ENCODE data around the gene MRPL28. TPM values are rescaled to one million over a fixed set of nuclear protein-coding genes. Genes with fewer than 3 reads are reported as not detected.

The MRPL28 gene
- total and polyA plus RNA-seq, 3 experiments from 2014 or later: 67.8 to 98.0 (median 90.2) TPM

DNA sequence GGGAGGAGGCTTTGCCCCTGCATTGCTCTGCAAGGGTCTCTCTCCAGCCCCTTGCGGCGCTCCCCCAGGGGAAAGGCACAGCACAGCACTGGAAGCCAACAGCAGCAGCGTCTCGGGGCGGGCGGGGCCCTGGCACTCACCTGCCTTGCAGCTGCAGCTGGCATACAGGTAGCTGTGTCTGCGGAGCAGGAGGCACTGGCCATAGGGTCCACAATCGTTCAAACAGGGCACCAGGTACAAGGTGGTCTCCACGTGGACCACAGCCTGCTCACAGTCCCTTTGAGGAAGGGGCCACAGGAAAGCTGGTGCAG, 4.2 kb upstream of the MRPL28 start:
- Histone ChIP-seq H3K27me3 (ENCODE audit: insufficient read depth, low read length, poor library complexity, severe bottlenecking) (no peaks in the 10 kb centered on the region), H3K4me3 (ENCODE audit: low read length) (no peak overlapping the region), H3K9me3 (ENCODE audit: low read length) (no peaks in the 10 kb centered on the region), H3K27ac (ENCODE audit: low read depth, low read length) (no peak overlapping the region), H3K4me1 (ENCODE audit: insufficient read depth, low read length) (peaks cover 15% of the 10 kb centered on the region), H3K36me3 (ENCODE audit: insufficient read depth, low read length) (no peaks in the 10 kb centered on the region)
- Mint-ChIP-seq H3K27me3 (no peaks in the 10 kb centered on the region), H3K36me3 (peaks cover 0 to 42% (median 0%) of the 10 kb centered on the region in 3 donors), H3K9me3 (no peaks in the 10 kb centered on the region), H3K4me3 (no peak overlapping the region), H3K27ac (no peak overlapping the region), H3K4me1 (peaks cover 7 to 23% (median 10%) of the 10 kb centered on the region in 3 donors)
- POLR2A ChIA-PET: no interaction called here
- CTCF ChIA-PET: no interaction called here
- no peak for DNase-seq

DNA sequence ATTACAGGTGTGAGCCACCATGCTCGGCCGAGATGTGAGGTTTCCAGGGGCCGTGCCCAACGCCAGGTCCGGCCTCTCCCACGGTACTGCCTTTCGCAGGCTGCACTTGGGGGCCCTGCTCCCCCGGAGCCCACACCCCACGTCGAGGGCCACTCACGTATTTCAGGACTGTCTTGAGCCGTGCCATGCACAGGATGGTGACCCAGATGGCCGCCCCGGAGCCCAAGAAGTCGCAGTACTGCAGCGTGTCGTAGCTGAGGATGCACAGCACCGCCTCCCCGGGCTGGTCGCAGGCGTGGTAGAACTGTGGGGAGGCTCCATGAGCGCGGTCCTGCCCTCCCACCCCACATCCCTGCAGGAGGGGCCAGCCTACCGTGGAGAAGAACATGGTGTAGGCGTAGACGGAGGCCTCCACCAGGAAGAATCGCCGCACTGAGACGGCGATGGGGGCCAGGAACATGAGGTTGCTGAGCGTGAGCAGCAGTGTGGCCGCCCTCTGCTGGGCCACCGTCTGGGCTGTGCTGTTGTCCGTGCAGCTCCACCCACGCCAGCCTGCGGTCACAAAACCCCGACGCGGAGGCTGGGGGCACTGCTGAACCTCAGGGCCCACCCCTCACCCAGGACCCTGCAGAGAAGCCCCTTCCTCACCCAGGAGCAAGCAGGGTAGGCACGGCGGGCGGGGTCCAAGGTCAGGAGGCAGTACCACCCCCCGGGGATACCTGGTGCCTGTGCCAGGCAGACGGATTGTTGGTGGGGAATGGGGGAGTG, 3.7 kb upstream of the MRPL28 start:
- H3K4me3 Mint-ChIP-seq: no peak overlapping the region
- H3K27ac Mint-ChIP-seq: no peak overlapping the region
- peaks cover 0 to 47% (median 0%) of the 10 kb centered on the region in 3 donors for H3K36me3 Mint-ChIP-seq
- peaks cover 14% of the 10 kb centered on the region for H3K4me1 ChIP-seq (ENCODE audit: insufficient read depth, low read length)
- ChIA-PET CTCF (no interaction called here), POLR2A (no interaction called here)
- H3K9me3 ChIP-seq (ENCODE audit: low read length): no peaks in the 10 kb centered on the region
- no peaks in the 10 kb centered on the region for H3K27me3 ChIP-seq (ENCODE audit: insufficient read depth, low read length, poor library complexity, severe bottlenecking)
- DNase-seq: no peak
- H3K4me1 Mint-ChIP-seq: peaks cover 7 to 22% (median 13%) of the 10 kb centered on the region in 3 donors
- no peaks in the 10 kb centered on the region for H3K9me3 Mint-ChIP-seq
- no peaks in the 10 kb centered on the region for H3K36me3 ChIP-seq (ENCODE audit: insufficient read depth, low read length)
- H3K4me3 ChIP-seq (ENCODE audit: low read length): no peak overlapping the region
- H3K27ac ChIP-seq (ENCODE audit: low read depth, low read length): no peak overlapping the region
- no peaks in the 10 kb centered on the region for H3K27me3 Mint-ChIP-seq

DNA sequence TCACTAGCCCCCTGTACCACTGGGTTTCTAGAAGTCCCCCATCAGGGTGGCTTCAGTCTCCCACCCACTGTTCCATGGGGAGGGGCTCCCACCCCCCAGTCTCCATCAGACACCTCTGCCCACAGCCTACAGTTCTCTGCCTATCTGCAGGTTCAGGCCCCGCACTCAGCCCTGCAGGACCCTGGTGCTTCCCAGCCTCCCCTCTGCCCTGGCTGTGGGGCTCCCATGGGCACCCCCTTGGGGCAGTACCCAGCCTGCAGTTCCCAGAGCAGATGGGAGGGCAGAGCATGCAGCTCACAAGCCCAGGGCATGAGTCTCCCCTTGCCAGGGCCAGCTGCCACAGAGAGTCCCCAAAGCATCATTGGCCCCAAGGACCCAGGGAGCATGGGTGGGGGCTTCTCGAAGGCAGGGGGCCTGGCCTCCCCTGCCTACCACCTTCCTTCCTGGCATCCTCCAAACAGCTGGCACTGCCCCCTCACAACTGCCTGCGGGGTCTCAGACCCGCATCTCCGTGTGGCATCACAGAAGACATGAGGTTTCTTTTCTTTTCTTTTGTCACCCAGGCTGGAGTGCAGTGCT, 2.8 kb upstream of the MRPL28 start:
- Mint-ChIP-seq H3K27me3 (no peaks in the 10 kb centered on the region), H3K36me3 (peaks cover 0 to 56% (median 0%) of the 10 kb centered on the region in 3 donors), H3K9me3 (no peaks in the 10 kb centered on the region), H3K4me1 (peaks cover 7 to 21% (median 13%) of the 10 kb centered on the region in 3 donors), H3K4me3 (peak overlapping the region in 1 of 7 donors; percentile 65), H3K27ac (peak overlapping the region in 1 of 8 donors; percentile 58)
- H3K27me3 ChIP-seq (ENCODE audit: insufficient read depth, low read length, poor library complexity, severe bottlenecking): no peaks in the 10 kb centered on the region
- ChIA-PET CTCF (no interaction called here), POLR2A (no interaction called here)
- H3K36me3 ChIP-seq (ENCODE audit: insufficient read depth, low read length): no peaks in the 10 kb centered on the region
- H3K9me3 ChIP-seq (ENCODE audit: low read length): no peaks in the 10 kb centered on the region
- DNase-seq: no peak
- peaks cover 14% of the 10 kb centered on the region for H3K4me1 ChIP-seq (ENCODE audit: insufficient read depth, low read length)
- no peak overlapping the region for H3K27ac ChIP-seq (ENCODE audit: low read depth, low read length)
- no peak overlapping the region for H3K4me3 ChIP-seq (ENCODE audit: low read length)

DNA sequence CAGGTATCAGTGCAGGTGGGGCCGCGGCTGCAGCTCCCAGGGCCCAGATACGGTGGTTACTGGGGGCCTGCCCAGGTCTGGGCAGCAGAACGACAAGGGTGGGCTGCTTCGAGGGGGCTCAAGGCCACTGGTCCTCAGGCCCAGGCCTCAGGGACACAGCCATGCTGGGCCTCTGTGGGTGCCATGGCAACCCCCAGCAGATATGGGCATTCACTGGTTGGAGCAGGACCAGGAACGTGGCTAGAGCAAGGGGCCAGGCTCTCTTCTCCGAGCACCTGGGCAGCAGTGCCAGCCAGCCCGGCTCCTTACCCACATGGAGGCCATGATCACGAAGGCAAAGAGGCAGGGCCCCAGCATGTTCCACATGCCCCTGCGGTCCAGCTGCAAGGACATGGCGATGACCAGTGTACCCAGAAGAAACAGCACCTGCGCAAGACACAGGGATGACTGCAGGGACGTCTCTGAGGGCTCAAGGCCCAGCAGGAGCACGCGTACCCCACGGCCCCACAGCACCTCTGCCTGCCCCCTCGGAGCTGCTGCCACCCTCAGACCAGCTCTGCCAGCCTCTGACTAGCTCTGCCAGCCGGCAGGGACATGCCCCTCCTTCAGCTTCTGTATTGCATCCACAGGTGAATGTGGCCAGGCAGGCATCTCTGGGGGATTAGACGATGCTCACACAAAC, 2.1 kb upstream of the MRPL28 start:
- Mint-ChIP-seq H3K36me3 (peaks cover 0 to 62% (median 0%) of the 10 kb centered on the region in 3 donors), H3K9me3 (no peaks in the 10 kb centered on the region), H3K27ac (peak overlapping the region in 2 of 8 donors; percentile 46 to 81), H3K4me1 (peaks cover 7 to 21% (median 13%) of the 10 kb centered on the region in 3 donors), H3K27me3 (no peaks in the 10 kb centered on the region), H3K4me3 (peak overlapping the region in 1 of 7 donors; percentile 65)
- no peak overlapping the region for H3K27ac ChIP-seq (ENCODE audit: low read depth, low read length)
- POLR2A ChIA-PET: no interaction called here
- no peaks in the 10 kb centered on the region for H3K36me3 ChIP-seq (ENCODE audit: insufficient read depth, low read length)
- no peak for DNase-seq
- no peak overlapping the region for H3K4me3 ChIP-seq (ENCODE audit: low read length)
- peaks cover 14% of the 10 kb centered on the region for H3K4me1 ChIP-seq (ENCODE audit: insufficient read depth, low read length)
- CTCF ChIA-PET: interaction anchor here (0.5 kb wide), 1 partner anchor 326 kb away, joined by 3 read pairs; no protein-coding TSS in a partner anchor
- no peaks in the 10 kb centered on the region for H3K27me3 ChIP-seq (ENCODE audit: insufficient read depth, low read length, poor library complexity, severe bottlenecking)
- H3K9me3 ChIP-seq (ENCODE audit: low read length): no peaks in the 10 kb centered on the region

DNA sequence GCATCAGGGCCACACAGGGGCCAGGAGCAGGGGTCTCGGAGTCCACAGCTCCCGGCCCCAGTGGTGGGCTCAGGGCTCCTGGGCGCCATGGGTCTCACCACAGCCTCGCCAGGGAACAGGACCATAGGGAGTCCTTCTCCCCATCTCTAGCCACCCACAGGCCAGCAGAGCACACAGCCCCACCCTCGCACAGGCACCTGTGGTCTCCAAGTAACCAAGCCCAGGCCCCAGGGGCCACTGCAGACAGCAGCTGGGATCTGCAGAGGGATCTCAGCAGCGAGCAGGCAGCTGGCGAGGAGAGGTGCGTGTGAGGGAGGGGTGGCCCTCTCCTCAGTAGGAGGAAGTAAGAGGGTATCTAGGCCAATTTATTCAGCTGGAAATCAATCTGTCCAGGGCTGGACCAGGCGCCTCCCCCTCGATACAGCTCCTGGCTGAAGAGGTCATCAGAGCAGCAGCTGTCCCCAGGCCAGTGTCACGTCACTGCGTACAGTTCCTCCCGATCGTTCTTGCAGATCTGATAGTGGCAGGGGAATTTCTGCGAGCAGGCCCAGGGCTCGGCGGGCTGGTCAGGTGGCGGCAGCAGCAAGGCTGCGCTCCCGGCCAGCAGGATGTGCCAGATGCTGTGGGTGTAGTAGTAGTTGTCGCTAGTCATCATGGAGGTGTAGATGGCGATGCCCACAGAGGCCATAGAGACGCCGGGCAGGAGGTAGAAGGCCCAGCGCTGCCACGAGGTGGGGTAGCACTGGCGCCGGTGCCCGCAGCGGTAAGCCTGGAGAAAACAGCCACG, 1.4 kb upstream of the MRPL28 start:
- Histone ChIP-seq H3K27me3 (ENCODE audit: insufficient read depth, low read length, poor library complexity, severe bottlenecking) (no peaks in the 10 kb centered on the region), H3K4me3 (ENCODE audit: low read length) (no peak overlapping the region), H3K36me3 (ENCODE audit: insufficient read depth, low read length) (no peaks in the 10 kb centered on the region), H3K4me1 (ENCODE audit: insufficient read depth, low read length) (peaks cover 14% of the 10 kb centered on the region), H3K27ac (ENCODE audit: low read depth, low read length) (no peak overlapping the region), H3K9me3 (ENCODE audit: low read length) (no peaks in the 10 kb centered on the region)
- Mint-ChIP-seq H3K27ac (peak overlapping the region in 3 of 8 donors; percentile 50 to 81 (median 52)), H3K9me3 (no peaks in the 10 kb centered on the region), H3K36me3 (peaks cover 0 to 65% (median 1%) of the 10 kb centered on the region in 3 donors), H3K27me3 (no peaks in the 10 kb centered on the region), H3K4me3 (peak overlapping the region in 5 of 7 donors; percentile 39 to 86 (median 50)), H3K4me1 (peaks cover 7 to 21% (median 15%) of the 10 kb centered on the region in 3 donors)
- no peak for DNase-seq
- ChIA-PET POLR2A (interaction anchor here (1.9 kb wide), 2 partner anchors 8 to 137 kb away, joined by 4 to 9 read pairs; partner anchors contain the start of gene FAM234A), CTCF (interaction anchor here (0.5 to 1.4 kb wide), 3 partner anchors 125 to 327 kb away, joined by 3 to 7 read pairs (median 3); no protein-coding TSS in a partner anchor)

DNA sequence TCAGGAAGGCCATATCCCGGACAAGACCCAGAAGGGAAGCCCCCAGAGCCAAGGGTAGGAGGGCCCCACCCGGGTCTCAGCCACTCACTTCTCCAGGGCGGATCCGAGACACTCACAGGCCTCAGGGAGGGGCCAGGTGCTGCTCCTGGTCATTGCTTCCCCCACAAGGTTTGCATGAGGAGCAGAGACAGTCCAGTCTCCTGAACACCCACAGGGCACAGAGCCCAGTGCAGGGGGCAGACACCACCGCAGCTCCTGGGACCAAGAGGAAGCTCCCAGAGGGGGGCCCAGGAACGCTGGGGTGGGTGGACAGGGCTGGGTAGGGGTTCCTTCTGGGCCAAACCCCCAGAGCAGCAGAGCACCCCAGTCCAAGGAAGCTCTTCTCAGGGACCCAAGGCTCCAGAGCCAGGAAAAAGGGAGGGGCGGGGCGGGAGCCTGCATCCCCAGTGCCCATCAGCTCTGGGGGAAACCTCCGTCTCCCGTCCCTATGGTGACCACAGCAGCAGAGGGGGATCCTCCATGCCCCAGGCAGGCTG, 709 bp upstream of the MRPL28 start:
- no peaks in the 10 kb centered on the region for H3K9me3 ChIP-seq (ENCODE audit: low read length)
- H3K4me1 Mint-ChIP-seq: peaks cover 7 to 21% (median 15%) of the 10 kb centered on the region in 3 donors
- DNase-seq: no peak
- H3K4me1 ChIP-seq (ENCODE audit: insufficient read depth, low read length): peaks cover 14% of the 10 kb centered on the region
- H3K27ac ChIP-seq (ENCODE audit: low read depth, low read length): no peak overlapping the region
- ChIA-PET POLR2A (interaction anchor here (0.6 to 1.9 kb wide), 7 partner anchors 9 to 136 kb away, joined by 3 to 9 read pairs (median 4); partner anchors contain the start of genes AXIN1, DECR2 and FAM234A), CTCF (interaction anchor here (0.6 to 1.4 kb wide), 4 partner anchors 9 to 264 kb away, joined by 3 to 7 read pairs (median 5); partner anchors contain the start of gene RAB11FIP3)
- H3K4me3 Mint-ChIP-seq: peak overlapping the region in 6 of 7 donors; percentile 83 to 96 (median 90)
- no peaks in the 10 kb centered on the region for H3K36me3 ChIP-seq (ENCODE audit: insufficient read depth, low read length)
- H3K27ac Mint-ChIP-seq: peak overlapping the region in 7 of 8 donors; percentile 59 to 93 (median 90)
- no peaks in the 10 kb centered on the region for H3K27me3 ChIP-seq (ENCODE audit: insufficient read depth, low read length, poor library complexity, severe bottlenecking)
- H3K27me3 Mint-ChIP-seq: no peaks in the 10 kb centered on the region
- no peak overlapping the region for H3K4me3 ChIP-seq (ENCODE audit: low read length)
- H3K9me3 Mint-ChIP-seq: no peaks in the 10 kb centered on the region
- H3K36me3 Mint-ChIP-seq: peaks cover 0 to 65% (median 1%) of the 10 kb centered on the region in 3 donors

DNA sequence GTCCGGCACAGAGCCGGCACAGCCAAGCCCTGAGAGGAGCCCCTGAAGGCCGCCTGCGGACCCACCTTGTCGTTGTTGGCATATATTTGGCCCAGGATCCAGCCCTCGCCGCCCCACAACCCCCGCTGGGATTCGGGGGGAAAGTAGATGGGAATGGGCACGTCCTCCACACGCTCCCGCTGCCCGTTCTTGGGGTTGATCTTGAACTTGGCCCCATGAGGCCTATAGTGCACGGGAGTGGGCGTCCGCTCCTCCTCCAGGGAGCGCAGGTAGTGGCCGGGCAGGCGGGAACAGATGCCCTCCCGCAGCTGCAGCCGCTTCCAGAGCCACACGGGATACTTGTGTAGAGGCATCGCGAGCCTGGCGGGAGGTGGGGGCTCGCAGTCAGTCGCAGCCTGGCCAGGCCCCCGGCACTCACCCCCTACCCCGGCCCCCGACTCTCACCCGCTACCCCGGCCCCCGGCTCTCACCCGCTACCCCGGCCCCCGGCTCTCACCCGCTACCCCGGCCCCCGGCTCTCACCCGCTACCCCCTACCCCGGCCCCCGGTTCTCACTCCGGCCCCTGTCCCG, 387 bp downstream of the MRPL28 start:
- no peaks in the 10 kb centered on the region for H3K9me3 ChIP-seq (ENCODE audit: low read length)
- Mint-ChIP-seq H3K9me3 (no peaks in the 10 kb centered on the region), H3K4me1 (peaks cover 7 to 21% (median 15%) of the 10 kb centered on the region in 3 donors), H3K36me3 (peaks cover 0 to 59% (median 1%) of the 10 kb centered on the region in 3 donors), H3K27ac (peak overlapping the region in 4 of 8 donors; percentile 19 to 79 (median 55)), H3K4me3 (peak overlapping the region in 6 of 7 donors; percentile 65 to 86 (median 80)), H3K27me3 (no peaks in the 10 kb centered on the region)
- CTCF ChIA-PET: interaction anchor here (1.0 to 1.1 kb wide), 2 partner anchors 8 to 55 kb away, joined by 3 to 7 read pairs; partner anchors contain the start of gene RAB11FIP3
- POLR2A ChIA-PET: interaction anchor here (0.7 to 1.9 kb wide), 6 partner anchors 10 to 135 kb away, joined by 3 to 9 read pairs (median 4); partner anchors contain the start of genes AXIN1, DECR2 and FAM234A
- no peak overlapping the region for H3K4me3 ChIP-seq (ENCODE audit: low read length)
- H3K27ac ChIP-seq (ENCODE audit: low read depth, low read length): peak overlapping the region; percentile 38
- no peak for DNase-seq
- no peaks in the 10 kb centered on the region for H3K36me3 ChIP-seq (ENCODE audit: insufficient read depth, low read length)
- peaks cover 14% of the 10 kb centered on the region for H3K4me1 ChIP-seq (ENCODE audit: insufficient read depth, low read length)
- H3K27me3 ChIP-seq (ENCODE audit: insufficient read depth, low read length, poor library complexity, severe bottlenecking): no peaks in the 10 kb centered on the region

Data from CD8-positive, alpha-beta memory T cell (primary cell).